GM21390 (cell line): ENCODE results near the gene DDX39B.
A peak's percentile ranks its signal among the peaks of the same experiment; 100 is the strongest.
"Not testable (repeated sequence)": the region's sequence is repeated elsewhere in the genome, so short reads cannot be mapped to it uniquely, and the experiment has no call there.

Experiments
- ATAC-seq: cut with Tn5 transposase; IDR thresholded peaks from one replicate; pipeline ENCODE4 v1.9.1; 2021; ENCODE audit not compliant: unreplicated experiment

DDX39B gene

DNA sequence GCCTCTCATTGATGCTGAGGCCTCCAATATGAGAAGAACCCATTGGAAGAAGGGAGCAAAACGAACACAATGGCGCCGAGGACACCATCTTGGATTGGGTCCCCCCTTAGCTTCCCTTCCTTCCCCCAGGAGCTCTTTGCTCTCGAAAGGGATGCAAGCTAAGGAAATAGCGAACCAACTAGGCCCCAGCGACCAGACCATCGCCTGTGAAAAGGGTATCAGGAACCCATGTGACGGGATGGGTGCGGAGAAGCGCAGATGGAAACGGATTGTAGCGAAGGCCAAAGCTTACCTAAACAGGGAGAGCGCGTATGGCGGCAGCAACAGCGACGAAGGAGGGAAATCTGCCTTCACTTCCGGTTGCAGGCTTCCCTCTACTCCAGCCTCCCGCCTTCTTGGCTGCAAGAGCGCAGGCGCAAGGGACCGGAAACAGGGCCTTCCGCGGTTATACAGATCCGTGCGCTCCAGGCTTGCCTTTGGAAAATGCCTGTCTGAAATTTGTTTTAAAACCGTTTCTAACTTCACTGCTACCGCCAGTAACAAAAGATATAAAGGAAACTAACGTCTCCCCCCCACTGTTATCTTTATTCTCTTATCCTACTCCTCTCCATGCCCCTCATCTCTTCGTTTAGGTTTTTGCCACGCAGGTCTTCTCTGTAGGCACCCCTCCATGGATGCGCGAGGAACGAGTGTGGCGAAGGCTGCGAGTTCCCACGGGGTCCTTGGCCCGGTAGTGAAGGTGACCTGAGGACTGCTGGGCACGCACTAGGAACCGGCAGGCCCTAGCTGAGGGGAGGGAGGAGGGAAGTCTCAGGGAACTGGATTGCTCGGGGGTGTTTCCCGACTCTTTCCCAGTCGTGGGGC lies at the start of gene DDX39B:
Gene DDX39B, minus strand, starts transcription at position 346 of the 864 bp plus-strand sequence. CDS start 1,471 bp downstream, outside the sequence.
- peak; percentile 62 for ATAC-seq

DNA sequence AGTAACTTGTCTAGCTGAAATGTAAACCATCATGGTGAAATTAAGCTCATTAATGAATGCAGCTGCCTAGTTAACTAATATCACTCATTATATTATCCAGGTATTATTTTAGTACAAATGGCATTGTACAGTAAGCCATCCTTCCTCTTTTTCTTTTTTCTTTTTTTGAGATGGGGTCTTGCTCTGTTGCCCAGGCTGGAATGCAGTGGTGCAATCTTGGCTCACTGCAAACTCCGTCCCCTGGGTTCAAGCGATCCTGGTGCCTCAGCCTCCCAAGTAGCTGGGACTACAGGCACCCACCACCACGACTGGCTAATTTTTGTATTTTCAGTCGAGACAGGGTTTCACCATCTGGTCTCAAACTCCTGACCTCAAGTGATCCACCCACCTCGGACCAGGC lies 48.9 kb upstream of the DDX39B start:
- not testable (repeated sequence) for ATAC-seq

DNA sequence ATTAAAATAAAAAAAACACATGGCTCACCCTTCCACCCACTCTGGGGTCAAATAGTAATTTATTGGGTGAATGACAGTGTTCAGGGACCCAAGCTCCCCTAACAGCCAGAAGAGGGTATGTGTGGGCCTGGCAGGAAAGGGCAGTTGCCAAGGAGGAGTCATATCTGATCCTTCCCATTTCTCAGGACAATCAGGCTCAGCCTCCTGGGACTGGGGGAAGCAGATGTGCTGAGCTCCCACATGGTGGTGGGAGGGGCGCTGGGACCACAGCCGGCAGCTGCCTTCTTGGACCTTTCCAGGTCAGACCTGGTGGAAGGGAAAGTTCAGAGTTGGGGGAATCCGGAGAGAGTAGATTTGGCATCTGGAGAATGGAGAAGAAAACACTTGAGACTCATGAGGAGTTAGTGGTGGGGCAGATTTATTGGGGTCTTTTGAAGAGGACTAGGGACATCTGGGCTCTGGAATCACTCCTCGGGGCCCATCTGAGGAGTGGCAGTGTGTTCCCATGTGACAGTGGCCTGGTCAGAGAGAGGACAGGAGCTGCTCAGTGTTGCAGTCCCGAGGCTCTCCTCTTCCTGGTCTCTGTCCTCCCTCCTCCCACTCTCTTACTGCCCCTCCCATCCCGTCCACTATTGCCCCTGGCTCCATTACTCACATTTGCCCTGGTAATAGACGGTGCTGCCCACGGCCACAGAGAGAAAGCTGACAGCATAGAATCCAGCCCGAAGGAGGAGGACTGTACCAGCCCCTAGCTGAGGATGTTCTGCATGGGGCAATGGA lies 47.3 kb upstream of the DDX39B start:
- ATAC-seq = no peak

DNA sequence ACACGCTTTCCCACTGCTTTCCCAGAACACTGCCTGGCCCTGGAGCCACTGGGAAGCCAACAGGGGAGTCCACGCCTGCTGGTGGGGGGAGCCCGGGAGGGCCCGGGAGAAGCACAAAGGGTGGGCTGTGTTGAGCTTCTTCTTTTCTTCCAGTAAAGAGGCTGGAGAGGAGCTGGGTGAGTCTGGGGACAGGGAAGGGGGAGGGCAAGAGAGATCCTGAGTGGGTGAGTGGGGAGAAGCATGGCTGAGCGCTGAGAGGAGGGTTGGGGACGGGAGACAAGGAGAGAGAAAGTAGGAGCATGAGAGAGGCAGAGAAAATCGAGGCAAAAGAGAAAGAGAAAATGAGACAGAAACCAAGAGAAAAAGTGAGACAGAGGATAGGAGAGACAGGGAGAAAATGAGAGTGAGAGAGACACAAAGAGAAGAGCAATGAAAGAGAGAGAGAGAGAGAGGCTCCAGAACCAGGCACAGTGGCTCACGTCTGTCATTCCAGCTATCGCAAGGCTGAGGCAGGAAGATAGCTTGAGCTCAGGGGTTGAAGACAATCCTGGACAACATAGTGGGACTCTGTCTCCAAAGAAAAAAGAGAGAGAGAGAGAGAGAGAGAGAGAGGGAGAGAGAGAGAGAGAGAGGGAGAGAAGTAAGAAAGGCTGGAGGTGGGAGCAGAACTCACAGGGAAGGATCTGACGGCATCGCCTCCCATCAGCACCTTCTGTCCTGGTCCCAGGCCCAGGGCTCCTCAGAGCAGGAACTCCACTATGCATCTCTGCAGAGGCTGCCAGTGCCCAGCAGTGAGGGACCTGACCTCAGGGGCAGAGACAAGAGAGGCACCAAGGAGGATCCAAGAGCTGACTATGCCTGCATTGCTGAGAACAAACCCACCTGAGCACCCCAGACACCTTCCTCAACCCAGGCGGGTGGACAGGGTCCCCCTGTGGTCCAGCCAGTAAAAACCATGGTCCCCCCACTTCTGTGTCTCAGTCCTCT lies 46.3 kb upstream of the DDX39B start:
- ATAC-seq = no peak

DNA sequence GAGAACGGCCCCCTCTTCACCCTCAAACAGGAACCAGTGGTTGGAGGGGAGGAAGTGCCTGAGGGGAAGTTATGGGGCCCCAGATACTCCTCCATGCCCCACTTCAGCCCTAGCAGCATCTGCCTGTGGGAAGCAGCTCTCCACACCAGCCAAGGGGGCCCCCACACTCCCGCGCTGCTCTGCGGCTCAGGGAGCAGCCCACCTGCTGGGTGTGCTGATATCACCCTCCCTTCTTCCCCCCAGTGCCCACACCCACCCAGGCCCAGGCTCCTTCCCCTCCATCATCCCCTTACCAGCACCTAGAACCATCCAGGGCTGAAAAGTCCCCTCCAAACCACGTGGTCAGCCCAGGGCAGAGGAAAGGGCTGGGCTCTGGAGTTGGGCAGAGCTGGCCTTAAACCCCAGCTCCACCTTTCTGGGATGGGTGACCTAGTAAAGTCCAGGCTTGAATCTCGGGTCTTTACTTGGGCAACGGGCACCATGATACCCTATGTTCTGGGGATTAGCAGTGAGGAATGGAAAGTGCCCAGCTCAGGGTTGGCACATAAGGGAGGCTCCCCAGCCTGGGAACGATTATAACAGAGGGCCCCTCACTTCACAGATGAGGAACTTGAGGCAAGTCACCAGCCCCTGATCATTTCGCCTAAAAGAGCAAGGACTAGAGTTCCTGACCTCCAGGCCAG lies 44.9 kb upstream of the DDX39B start:
- no peak for ATAC-seq

DNA sequence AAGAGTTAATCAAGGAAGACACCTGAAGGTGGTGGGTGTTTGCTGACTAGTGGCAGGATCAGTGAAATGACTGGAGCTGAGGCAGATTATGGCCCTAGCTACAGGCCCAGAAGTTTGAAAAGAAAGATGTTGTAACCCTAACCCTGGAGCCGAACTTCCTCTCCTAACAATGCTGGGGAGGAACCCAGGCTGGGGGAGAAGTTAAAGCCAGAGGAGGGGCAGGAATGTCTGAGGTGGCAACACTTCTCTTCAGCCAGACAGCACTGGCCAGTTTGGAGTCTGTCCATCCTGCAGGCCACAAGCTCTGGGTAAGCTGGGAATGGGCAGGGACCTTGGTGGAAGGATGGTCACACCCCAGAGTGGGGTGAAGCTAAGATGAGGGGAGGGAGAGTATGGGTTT lies 44.2 kb upstream of the DDX39B start, which contains the start of gene LST1:
Gene LST1, plus strand, starts transcription at position 270 of the 400 bp plus-strand sequence. CDS start 1,023 bp downstream, outside the sequence.
- ATAC-seq = no peak

DNA sequence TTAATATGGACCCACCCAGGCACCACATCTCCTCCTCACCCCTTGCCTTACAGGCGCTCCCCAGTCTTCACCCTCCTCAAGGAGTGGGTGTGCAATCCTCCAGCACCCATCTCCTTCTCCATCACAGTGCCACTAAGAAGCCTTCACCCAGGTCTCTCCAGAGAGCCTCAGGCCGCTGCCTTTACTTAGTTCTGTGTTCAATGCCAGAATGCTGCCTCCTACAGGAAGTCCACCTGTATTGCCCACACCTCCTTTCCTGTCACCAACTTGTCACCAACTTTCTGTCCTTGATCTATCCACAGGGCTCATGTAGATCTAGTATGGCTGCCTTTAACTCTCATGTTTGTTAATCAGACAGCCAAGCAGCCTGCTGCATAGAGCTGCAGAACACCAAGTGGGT lies 43.7 kb upstream of the DDX39B start:
- no peak for ATAC-seq

DNA sequence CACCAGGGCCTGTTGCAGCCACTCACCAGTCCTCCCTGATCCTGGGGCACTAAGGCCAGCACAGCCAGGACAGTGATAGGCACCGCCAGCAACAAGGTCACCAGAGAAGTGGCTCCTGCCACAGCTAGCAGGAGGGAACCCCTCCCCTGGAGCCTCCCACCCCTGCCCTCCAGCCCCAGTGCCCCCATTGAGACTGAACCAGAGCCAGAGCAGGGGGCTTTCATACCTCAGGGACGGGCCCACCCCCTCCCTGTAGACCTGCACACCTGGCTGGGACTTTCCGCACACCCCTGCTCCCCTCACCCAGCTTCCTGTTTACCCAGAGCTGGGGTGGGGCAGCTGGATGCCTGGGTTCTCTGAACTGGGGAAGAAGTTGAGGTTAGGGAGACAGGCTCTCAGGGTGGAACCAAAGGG lies 40.4 kb upstream of the DDX39B start, which contains the start of gene LTB:
Gene LTB, minus strand, starts transcription at position 195 of the 414 bp plus-strand sequence. Its CDS starts 7 bp downstream, at position 188.
- ATAC-seq = no peak

DNA sequence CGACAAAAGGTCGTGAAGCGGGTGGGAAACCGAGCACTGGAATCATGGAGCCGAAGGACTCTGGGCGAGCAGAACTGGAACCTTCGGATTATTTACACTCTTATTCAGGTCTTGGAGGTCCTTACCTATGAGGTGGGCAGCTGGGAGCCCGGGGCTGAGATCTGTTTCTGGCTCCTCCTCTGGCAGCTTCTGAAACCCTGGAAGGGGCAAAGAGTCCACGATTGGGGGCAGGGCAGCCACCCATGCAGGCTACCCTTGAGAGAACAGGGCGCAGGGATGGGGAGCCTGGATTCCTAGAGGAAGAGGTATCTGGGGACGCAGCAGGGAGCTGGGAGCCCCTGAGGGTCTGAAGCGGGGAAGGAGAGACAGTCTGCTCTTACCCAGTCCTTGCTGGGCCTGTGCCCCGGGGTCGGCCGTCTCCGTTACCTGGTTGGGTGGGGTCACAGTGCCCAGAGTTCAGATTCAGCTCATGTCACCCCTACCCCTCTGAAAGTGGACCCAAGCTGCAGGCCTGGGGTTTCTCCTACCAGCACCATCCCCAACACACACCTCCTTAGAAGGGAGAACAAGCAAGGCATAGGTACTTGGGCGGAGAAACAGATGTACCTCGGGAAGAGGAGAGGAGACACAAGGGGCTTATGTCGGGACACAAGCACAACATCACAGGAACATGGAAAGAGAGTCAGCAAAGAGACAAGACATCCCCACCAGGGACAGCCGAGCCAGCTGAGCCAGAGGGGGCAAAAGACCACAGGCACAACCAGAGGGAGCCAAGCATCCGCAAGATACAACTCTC lies 39.8 kb upstream of the DDX39B start:
- ATAC-seq = no peak

DNA sequence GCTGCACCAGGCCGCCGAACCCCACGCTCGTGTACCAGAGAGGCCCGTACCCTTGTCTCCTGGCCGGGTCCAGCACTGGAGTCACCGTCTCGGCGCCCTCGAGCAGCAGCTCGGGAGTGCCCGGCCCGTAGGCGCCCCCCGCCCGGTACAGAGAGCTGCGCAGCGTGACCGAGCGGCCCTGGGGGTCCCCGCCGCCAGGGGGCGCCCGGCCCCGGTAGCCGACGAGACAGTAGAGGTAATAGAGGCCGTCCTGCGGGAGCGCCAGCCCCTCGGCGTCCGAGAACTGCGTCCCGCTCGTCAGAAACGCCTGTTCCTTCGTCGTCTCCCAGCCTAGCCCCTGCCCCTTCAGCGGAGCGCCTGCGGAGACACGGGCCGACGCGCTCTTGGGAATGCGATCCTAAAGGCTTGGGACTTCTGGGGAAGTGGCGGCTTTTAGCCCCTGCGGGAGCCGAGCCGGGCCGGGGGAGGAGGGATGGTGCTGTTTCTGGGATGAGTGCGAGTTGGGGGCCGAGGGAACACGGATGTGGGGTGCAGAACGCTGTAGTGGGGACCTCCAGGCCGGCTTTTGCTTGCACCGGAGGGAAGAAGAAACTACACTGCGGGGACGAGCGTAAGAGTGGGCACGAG lies 39.1 kb upstream of the DDX39B start:
- ATAC-seq = peak; percentile 63

DNA sequence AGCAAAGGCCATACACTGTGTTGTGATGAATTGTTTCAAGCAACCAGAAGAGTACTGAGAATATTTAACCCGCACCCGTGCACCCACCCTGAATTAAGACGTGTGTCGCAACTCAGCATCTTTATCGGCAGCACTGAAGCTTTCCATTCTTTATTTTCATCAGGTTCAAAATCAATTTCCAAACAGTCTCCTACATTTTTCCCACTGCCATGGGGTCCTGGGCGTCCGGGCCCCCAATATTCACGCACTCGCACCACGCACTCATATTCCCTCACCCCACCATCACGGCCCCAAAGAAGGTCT lies 38.6 kb upstream of the DDX39B start:
- ATAC-seq = no peak

DNA sequence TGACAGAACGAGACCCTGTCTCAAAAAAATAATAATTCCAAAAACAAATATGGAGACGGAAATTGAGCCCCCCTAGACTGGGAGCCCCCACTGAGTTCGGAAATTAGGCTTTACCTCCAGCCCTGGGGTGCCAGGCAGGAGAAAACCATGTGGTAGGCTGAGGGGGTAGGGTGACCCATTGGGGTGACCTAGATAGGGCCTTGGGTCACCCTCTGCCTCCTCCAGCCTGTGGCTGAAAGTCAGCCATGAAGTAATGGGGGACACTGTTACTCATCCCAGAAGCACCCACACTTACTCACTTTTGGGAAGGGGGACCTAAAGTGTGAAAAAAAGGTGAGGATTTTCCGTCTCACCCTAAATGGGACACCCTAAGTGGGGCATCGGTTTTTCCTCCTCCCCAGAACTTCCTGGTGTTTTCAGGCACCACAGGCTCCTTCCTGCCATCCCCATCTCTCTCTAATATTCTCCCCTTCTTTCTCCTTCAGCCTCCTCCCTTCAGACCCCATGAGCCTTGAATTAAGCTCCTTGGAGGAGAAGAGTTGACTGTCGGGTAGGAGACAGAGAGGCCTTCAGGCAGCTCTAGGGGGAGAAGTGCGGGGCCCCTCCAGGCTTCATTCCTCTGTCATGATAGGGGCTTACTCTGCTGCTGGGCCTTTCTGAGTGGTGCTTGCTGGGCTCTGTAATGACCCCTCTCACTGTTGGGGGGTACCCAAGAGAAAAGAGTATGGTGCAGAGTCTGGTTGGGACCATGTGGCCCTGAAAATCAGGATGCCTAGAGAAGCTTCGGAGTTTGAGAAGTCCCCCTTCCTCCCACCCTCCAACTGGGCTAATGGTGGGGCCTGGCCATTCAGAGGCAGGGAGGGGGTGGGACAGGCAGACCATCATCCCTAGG lies 38.0 kb upstream of the DDX39B start:
- no peak for ATAC-seq

DNA sequence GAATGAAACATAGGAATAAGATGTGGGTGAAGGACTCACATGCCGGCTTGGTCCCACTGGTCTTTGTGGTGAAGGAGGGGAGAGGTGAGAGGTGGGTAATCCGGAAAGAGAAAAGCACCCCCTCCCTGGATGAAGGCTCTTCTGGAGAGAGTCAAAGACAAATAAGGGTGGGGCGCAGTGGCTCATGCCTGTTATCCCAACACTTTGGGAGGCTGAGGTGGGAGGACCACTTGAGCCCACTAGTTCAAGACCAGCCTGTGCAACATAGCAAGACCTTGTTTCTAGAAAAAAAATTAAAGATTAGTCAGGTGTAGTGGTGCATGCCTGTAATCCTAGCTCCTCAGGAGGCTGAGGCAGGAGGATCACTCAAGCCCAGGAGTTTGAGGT lies 37.3 kb upstream of the DDX39B start:
- ATAC-seq = no peak

DNA sequence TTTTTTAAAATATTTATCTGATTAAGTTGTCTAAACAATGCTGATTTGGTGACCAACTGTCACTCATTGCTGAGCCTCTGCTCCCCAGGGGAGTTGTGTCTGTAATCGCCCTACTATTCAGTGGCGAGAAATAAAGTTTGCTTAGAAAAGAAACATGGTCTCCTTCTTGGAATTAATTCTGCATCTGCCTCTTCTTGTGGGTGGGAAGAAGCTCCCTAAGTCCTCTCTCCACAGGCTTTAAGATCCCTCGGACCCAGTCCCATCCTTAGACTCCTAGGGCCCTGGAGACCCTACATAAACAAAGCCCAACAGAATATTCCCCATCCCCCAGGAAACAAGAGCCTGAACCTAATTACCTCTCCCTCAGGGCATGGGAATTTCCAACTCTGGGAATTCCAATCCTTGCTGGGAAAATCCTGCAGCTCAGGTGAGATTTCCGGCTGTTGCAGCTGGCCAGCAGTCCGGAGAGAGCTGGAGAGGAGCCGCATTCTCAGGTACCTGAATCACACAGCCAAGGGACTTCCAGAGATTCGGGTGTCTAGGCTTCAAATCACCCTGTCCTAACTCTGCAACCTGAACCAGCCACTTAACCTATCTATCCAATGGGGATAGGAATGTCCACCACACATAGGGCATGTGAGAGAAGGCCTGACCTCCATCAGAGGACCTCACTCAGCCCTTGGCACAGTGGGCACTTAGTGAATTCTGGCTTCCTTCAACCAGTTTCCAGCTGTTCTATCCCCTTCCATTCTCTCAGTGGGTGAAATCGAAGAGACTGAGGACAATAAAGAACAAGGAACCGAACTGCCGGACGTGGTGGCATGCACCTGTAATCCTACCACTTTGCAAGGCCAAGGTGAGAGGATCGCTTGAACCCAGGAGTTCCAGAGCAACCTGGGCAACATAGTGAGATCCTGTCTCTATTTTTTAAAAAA lies 36.6 kb upstream of the DDX39B start:
- no peak for ATAC-seq

DNA sequence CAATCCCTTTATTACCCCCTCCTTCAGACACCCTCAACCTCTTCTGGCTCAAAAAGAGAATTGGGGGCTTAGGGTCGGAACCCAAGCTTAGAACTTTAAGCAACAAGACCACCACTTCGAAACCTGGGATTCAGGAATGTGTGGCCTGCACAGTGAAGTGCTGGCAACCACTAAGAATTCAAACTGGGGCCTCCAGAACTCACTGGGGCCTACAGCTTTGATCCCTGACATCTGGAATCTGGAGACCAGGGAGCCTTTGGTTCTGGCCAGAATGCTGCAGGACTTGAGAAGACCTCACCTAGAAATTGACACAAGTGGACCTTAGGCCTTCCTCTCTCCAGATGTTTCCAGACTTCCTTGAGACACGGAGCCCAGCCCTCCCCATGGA lies 35.8 kb upstream of the DDX39B start:
- ATAC-seq = no peak

DNA sequence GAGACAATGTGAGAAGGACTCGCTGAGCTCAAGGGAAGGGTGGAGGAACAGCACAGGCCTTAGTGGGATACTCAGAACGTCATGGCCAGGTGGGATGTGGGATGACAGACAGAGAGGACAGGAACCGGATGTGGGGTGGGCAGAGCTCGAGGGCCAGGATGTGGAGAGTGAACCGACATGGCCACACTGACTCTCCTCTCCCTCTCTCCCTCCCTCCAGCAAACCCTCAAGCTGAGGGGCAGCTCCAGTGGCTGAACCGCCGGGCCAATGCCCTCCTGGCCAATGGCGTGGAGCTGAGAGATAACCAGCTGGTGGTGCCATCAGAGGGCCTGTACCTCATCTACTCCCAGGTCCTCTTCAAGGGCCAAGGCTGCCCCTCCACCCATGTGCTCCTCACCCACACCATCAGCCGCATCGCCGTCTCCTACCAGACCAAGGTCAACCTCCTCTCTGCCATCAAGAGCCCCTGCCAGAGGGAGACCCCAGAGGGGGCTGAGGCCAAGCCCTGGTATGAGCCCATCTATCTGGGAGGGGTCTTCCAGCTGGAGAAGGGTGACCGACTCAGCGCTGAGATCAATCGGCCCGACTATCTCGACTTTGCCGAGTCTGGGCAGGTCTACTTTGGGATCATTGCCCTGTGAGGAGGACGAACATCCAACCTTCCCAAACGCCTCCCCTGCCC lies 35.2 kb upstream of the DDX39B start:
- no peak for ATAC-seq
